Measurements from ENCODE around the gene CTAGE6.
"Not testable (repeated sequence)": the region's sequence is repeated elsewhere in the genome, so short reads cannot be mapped to it uniquely, and the experiment has no call there.

Gene CTAGE6

GRCh38 chr7:143757596-143757995 is at the start of gene CTAGE6:
CTAGE6 (minus strand) TSS chr7:143757696; CDS start chr7:143757658, 38 bp downstream.
- DNase-seq (ENCODE audit: low read depth in 3 of 3, low spot score in 1 of 3): not testable (repeated sequence)

GRCh38 chr7:143806664-143807071 is 49.2 kb upstream of the CTAGE6 start:
- not testable (repeated sequence) for DNase-seq (ENCODE audit: low read depth in 3 of 3, low spot score in 1 of 3)

- not testable (repeated sequence) for DNase-seq (ENCODE audit: low read depth in 3 of 3, low spot score in 1 of 3)
Measured at GRCh38 chr7:143797896-143798290, 40.4 kb upstream of the CTAGE6 start.

- not testable (repeated sequence) for DNase-seq (ENCODE audit: low read depth in 3 of 3, low spot score in 1 of 3)
Measured at GRCh38 chr7:143797119-143797895, 39.8 kb upstream of the CTAGE6 start.

- not testable (repeated sequence) for DNase-seq (ENCODE audit: low read depth in 3 of 3, low spot score in 1 of 3)
Measured at GRCh38 chr7:143795653-143796052, 38.2 kb upstream of the CTAGE6 start.

GRCh38 chr7:143792633-143793032 is 35.1 kb upstream of the CTAGE6 start:
- not testable (repeated sequence) for DNase-seq (ENCODE audit: low read depth in 3 of 3, low spot score in 1 of 3)

GRCh38 chr7:143785415-143786182 is 28.1 kb upstream of the CTAGE6 start:
- not testable (repeated sequence) for DNase-seq (ENCODE audit: low read depth in 3 of 3, low spot score in 1 of 3)

- DNase-seq (ENCODE audit: low read depth in 3 of 3, low spot score in 1 of 3): not testable (repeated sequence)
Measured at GRCh38 chr7:143779591-143779990, 22.1 kb upstream of the CTAGE6 start.

- DNase-seq (ENCODE audit: low read depth in 3 of 3, low spot score in 1 of 3): not testable (repeated sequence)
Measured at GRCh38 chr7:143772738-143773468, 15.4 kb upstream of the CTAGE6 start.

GRCh38 chr7:143767531-143767930 is 10.0 kb upstream of the CTAGE6 start:
- DNase-seq (ENCODE audit: low read depth in 3 of 3, low spot score in 1 of 3): not testable (repeated sequence)

- not testable (repeated sequence) for DNase-seq (ENCODE audit: low read depth in 3 of 3, low spot score in 1 of 3)
Measured at GRCh38 chr7:143765678-143766077, 8.2 kb upstream of the CTAGE6 start.

- DNase-seq (ENCODE audit: low read depth in 3 of 3, low spot score in 1 of 3): not testable (repeated sequence)
Measured at GRCh38 chr7:143763065-143763464, 5.6 kb upstream of the CTAGE6 start.

GRCh38 chr7:143745340-143745739 is 12.2 kb downstream of the CTAGE6 start:
- DNase-seq (ENCODE audit: low read depth in 3 of 3, low spot score in 1 of 3): not testable (repeated sequence)

GRCh38 chr7:143737037-143737819 is 20.3 kb downstream of the CTAGE6 start:
- DNase-seq (ENCODE audit: low read depth in 3 of 3, low spot score in 1 of 3): not testable (repeated sequence)

GRCh38 chr7:143735962-143736361 is 21.5 kb downstream of the CTAGE6 start:
- DNase-seq (ENCODE audit: low read depth in 3 of 3, low spot score in 1 of 3): no peak

GRCh38 chr7:143733876-143734275 is 23.6 kb downstream of the CTAGE6 start:
- no peak for DNase-seq (ENCODE audit: low read depth in 3 of 3, low spot score in 1 of 3)

- DNase-seq (ENCODE audit: low read depth in 3 of 3, low spot score in 1 of 3): no peak
Measured at GRCh38 chr7:143728333-143728862, 29.1 kb downstream of the CTAGE6 start.

- DNase-seq (ENCODE audit: low read depth in 3 of 3, low spot score in 1 of 3): not testable (repeated sequence)
Measured at GRCh38 chr7:143727561-143727960, 29.9 kb downstream of the CTAGE6 start.

- DNase-seq (ENCODE audit: low read depth in 3 of 3, low spot score in 1 of 3): not testable (repeated sequence)
Measured at GRCh38 chr7:143726143-143726542, 31.4 kb downstream of the CTAGE6 start.

GRCh38 chr7:143720335-143720734 is 37.2 kb downstream of the CTAGE6 start:
- DNase-seq (ENCODE audit: low read depth in 3 of 3, low spot score in 1 of 3): not testable (repeated sequence)

Data from stimulated activated CD4-positive, alpha-beta T cell treated with anti-CD3 and anti-CD28 coated beads, TNF-alpha, amount 100 ng/mL, for 1 hour (primary cell).